Upper lobe of left lung (tissue), 6 donors: ENCODE results near the gene ADIPOQ. TPM values are rescaled to one million over a fixed set of nuclear protein-coding genes. Genes with fewer than 3 reads are reported as not detected.
A peak's percentile ranks its signal among the peaks of the same experiment; 100 is the strongest.

Experiments
- ATAC-seq, 2 donors: fragments of 200-7000 bp; cut with Tn5 transposase; one replicate each; pipeline ENCODE4 v1.9.1; 2022; ENCODE audit warnings: mild to moderate bottlenecking in 2 of 2, moderate library complexity in 2 of 2; ENCODE audit not compliant: low FRiP score in 2 of 2
- DNase-seq, 2 donors: peaks; one replicate each; pipeline ENCODE4 v3.0.0-alpha.2; 2019 to 2020
- H3K27ac ChIP-seq, 4 donors: fragments of 200-600 bp; sonication (generic); one replicate each; pipeline ENCODE4 v1.5.1; 2016 to 2019
- H3K27me3 ChIP-seq, 4 donors: fragments of 200-600 bp; sonication (generic); one replicate each; pipeline ENCODE4 v1.5.1; 2017 to 2019
- H3K36me3 ChIP-seq, 4 donors: fragments of 200-600 bp; sonication (generic); one replicate each; pipeline ENCODE4 v1.5.1; 2016 to 2019
- H3K4me1 ChIP-seq, 4 donors: fragments of 200-600 bp; sonication (generic); one replicate each; pipeline ENCODE4 v1.5.1; 2018 to 2019
- H3K4me3 ChIP-seq, 4 donors: fragments of 200-600 bp; sonication (generic); one replicate each; pipeline ENCODE4 v1.5.1; 2017 to 2019; ENCODE audit warnings: mild to moderate bottlenecking in 2 of 4, moderate library complexity in 1 of 4
- H3K9me3 ChIP-seq, 4 donors: fragments of 200-600 bp; sonication (generic); one replicate each; pipeline ENCODE4 v1.5.1; 2018 to 2019
- EP300 ChIP-seq, 4 donors: sonication (generic); formaldehyde crosslinking; IDR thresholded peaks; one replicate each; pipeline ENCODE4 v1.5.1; 2017; ENCODE audit warnings: antibody characterized with exemption in 4 of 4, control low read depth in 2 of 4
- POLR2A ChIP-seq, 4 donors: fragments of 450-650 bp; IDR thresholded peaks; one replicate each; pipeline ENCODE4 v1.5.1; 2016 to 2017; ENCODE audit warnings: antibody characterized with exemption in 4 of 4, mild to moderate bottlenecking in 2 of 4
- POLR2AphosphoS5 ChIP-seq, 2 donors: sonication (generic); formaldehyde crosslinking; IDR thresholded peaks; one replicate each; pipeline ENCODE4 v1.5.1; 2017; ENCODE audit warnings: antibody characterized with exemption in 2 of 2
- WGBS, 2 donors: methylation state at CpG; one replicate each; pipeline ENCODE4 v1.1.5; 2017 to 2018; 5-methylcytosine and 5-hydroxymethylcytosine counted together
- total RNA-seq, 6 donors: library from RNA; depleted of rRNA in 4 of 6; stranded (reverse); fragments of >200 nt in 4 of 6; gene quantifications; one replicate each; pipeline versions ENCODE4 v1.1.0 to v1.2.1, GENCODE V29; 2016 to 2021
- TF ChIP-seq, protein P1 (sequence below), 6 experiments: fragments of 450-650 bp in 4 of 6; fragments of 200-600 bp in 2 of 6; sonication (generic) in 2 of 6; IDR thresholded peaks; one replicate each; pipeline ENCODE4 v1.5.1; 2016 to 2019; ENCODE audit warnings: antibody characterized with exemption in 6 of 6
- donor health status: DM: no; HTN: no; CAD: no; lungs with moderate emphysema.
- donor health status: DM: no; HTN: yes; CAD: no; lungs with severe emphysema.

Gene ADIPOQ
- total RNA-seq, 6 donors from 2014 or later, result 0.20 TPM; not detected in 5

DNA sequence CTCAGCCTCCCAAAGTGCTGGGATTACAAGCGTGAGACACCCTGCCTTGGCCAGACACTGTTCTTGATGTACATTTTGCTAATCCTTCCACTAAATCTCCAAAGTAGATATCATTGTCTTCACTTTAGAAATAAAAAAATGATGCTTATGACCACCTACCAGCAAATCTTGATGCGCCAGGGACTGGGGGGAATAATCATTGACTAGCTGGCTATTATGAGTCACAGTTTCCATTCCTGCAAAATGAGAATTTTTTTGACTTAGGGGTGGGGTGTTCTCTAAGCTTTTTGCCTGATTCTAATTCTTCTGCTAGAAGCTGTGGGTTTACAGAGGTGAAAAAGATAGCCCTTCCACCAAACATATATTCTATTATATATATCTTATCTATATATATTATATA is 19.1 kb upstream of the ADIPOQ start:
- no peak for DNase-seq

DNA sequence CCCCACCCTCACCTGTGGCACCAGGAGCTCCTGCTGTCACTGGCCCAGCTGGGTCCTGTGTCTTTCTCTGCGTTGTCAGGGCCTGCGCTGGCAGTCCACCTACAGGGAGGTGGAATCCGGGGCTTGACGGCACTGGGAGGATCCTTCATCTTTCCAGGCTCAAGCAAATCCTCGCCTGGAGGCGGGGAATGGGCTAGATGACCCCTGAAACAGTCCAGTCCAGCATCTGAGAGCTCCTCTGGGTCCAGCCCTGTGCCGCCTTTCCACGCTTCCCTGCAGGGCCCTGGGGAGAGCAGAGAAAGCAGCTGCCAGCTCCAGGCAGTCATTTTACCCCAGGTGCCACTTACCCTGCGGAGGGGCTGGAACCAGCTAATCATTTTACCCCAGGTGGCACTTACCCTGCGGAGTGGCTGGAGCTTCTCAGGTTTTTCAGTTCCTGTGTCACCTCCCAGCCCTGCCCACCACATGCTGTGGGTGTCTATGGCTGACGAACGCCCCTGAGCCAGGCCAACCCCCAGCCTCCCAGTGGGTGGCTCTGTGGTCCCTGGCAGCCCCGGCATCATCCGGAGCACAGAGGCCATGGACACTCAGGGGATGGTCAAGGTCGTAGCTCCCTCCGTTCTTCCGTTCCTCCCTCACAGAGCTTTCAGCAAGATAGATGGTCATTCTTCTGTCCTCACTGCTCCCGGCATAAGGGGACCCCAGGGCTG is 17.9 kb upstream of the ADIPOQ start:
- Histone ChIP-seq H3K27me3 (peaks cover 0 to 29% (median 11%) of the 10 kb centered on the region in 4 donors), H3K9me3 (no peaks in the 10 kb centered on the region), H3K36me3 (no peaks in the 10 kb centered on the region), H3K4me3 (no peak overlapping the region), H3K27ac (no peak overlapping the region), H3K4me1 (peaks cover 18 to 27% (median 23%) of the 10 kb centered on the region in 4 donors)
- DNase-seq, result no peak
- WGBS, 2 donors, result 51 to 55% methylated on average over 13 to 18 of the region's 18 CpGs
- TF ChIP-seq, protein P1, sequence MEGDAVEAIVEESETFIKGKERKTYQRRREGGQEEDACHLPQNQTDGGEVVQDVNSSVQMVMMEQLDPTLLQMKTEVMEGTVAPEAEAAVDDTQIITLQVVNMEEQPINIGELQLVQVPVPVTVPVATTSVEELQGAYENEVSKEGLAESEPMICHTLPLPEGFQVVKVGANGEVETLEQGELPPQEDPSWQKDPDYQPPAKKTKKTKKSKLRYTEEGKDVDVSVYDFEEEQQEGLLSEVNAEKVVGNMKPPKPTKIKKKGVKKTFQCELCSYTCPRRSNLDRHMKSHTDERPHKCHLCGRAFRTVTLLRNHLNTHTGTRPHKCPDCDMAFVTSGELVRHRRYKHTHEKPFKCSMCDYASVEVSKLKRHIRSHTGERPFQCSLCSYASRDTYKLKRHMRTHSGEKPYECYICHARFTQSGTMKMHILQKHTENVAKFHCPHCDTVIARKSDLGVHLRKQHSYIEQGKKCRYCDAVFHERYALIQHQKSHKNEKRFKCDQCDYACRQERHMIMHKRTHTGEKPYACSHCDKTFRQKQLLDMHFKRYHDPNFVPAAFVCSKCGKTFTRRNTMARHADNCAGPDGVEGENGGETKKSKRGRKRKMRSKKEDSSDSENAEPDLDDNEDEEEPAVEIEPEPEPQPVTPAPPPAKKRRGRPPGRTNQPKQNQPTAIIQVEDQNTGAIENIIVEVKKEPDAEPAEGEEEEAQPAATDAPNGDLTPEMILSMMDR (IDR thresholded peaks at IDR 0.05), result no peak
- TF ChIP-seq EP300 (IDR thresholded peaks at IDR 0.05) (no peak), POLR2AphosphoS5 (IDR thresholded peaks at IDR 0.05) (no peak), POLR2A (IDR thresholded peaks at IDR 0.05) (no peak)
- no peak for ATAC-seq

More for the DNA sequence above, 19.1 kb upstream of the ADIPOQ start:
- no peak overlapping the region for H3K4me3 ChIP-seq
- ATAC-seq, result no peak
- H3K27me3 ChIP-seq, result peaks cover 0 to 27% (median 11%) of the 10 kb centered on the region in 4 donors
- TF ChIP-seq POLR2A (IDR thresholded peaks at IDR 0.05) (no peak), EP300 (IDR thresholded peaks at IDR 0.05) (no peak), POLR2AphosphoS5 (IDR thresholded peaks at IDR 0.05) (no peak)
- TF ChIP-seq, protein P1 (IDR thresholded peaks at IDR 0.05), result no peak
- no peak overlapping the region for H3K27ac ChIP-seq
- H3K36me3 ChIP-seq, result no peaks in the 10 kb centered on the region
- 82 to 86% methylated on average over 2 of the region's 2 CpGs for WGBS, 2 donors
- H3K9me3 ChIP-seq, result no peaks in the 10 kb centered on the region
- peaks cover 18 to 27% (median 23%) of the 10 kb centered on the region in 4 donors for H3K4me1 ChIP-seq

DNA sequence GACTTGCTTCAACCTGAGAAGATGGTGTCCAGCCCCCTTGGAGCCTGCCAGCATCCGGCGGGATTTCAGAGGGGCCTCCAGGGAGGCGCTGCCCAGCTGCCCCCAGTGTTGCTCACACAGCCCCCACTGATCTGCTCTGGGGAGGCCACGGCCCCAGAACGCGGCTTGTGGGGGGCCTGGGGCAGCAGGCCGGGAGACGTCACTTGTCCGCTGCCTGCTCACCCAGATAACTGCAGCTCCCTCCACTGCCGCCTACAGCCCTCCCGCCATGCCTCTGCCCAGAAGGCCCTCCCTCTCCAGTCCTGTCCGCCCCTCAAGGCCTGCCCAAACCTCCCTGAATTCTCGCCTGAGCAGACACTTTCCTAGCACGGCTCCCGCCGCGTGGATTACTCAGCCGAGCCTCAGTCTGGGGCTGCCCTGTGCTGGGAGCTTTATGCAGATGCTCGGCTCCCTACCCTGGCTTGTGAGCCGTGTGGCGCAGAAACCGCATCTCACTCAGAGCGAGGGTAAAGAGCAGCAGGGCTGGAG is 17.2 kb upstream of the ADIPOQ start:
- DNase-seq, result peak in 1 of 2 donors; percentile 71
- H3K4me3 ChIP-seq, result no peak overlapping the region

DNA sequence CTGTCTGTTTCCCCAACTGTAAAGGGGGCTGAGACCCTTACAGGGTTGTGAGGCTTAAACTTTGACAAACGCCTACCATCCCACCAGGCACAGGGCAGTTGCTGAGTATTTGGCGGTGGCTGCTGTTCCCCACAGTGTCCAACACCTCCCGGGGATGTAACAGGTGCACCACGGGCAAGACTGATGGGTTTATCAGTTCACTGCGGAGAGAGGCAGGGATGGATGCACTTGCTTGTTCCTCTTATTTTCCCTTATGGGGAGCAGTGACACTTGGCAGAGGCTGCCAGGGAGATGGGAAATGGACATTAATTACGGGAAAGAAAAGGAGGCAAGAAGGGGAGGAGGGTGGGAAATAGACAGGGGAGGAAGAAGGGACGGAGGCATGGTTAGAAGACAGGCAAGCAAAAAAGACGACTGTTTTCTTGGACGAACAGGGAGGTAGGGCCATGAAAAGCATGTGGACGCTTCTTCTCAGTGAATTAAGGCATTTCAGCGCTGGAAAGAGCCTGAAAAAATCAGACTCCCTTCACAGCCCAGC is 16.6 kb upstream of the ADIPOQ start:
- no peak for ATAC-seq
- Histone ChIP-seq H3K27me3 (peaks cover 0 to 36% (median 11%) of the 10 kb centered on the region in 4 donors), H3K9me3 (no peaks in the 10 kb centered on the region), H3K4me3 (no peak overlapping the region), H3K36me3 (no peaks in the 10 kb centered on the region), H3K4me1 (peaks cover 18 to 27% (median 23%) of the 10 kb centered on the region in 4 donors), H3K27ac (no peak overlapping the region)
- DNase-seq, result no peak
- TF ChIP-seq POLR2A (IDR thresholded peaks at IDR 0.05) (no peak), POLR2AphosphoS5 (IDR thresholded peaks at IDR 0.05) (no peak), EP300 (IDR thresholded peaks at IDR 0.05) (no peak)
- TF ChIP-seq, protein P1 (IDR thresholded peaks at IDR 0.05), result no peak
- WGBS, 2 donors, result 19 to 24% methylated on average over 10 to 11 of the region's 11 CpGs

More for the DNA sequence above, 17.2 kb upstream of the ADIPOQ start:
- H3K4me1 ChIP-seq, result peaks cover 18 to 27% (median 23%) of the 10 kb centered on the region in 4 donors
- TF ChIP-seq, protein P1 (IDR thresholded peaks at IDR 0.05), result no peak
- no peak for TF ChIP-seq POLR2AphosphoS5 (IDR thresholded peaks at IDR 0.05)
- no peak for TF ChIP-seq EP300 (IDR thresholded peaks at IDR 0.05)
- TF ChIP-seq POLR2A (IDR thresholded peaks at IDR 0.05), result no peak
- H3K27me3 ChIP-seq, result peaks cover 0 to 36% (median 11%) of the 10 kb centered on the region in 4 donors
- no peaks in the 10 kb centered on the region for H3K36me3 ChIP-seq
- H3K9me3 ChIP-seq, result no peaks in the 10 kb centered on the region
- WGBS, 2 donors, result 5 to 18% methylated on average over 6 to 19 of the region's 23 CpGs
- peak; percentile 28 to 34 for ATAC-seq
- H3K27ac ChIP-seq, result no peak overlapping the region
